GM18868 (cell line): ENCODE data around the gene TACR2.

ENCODE experiments used
- ATAC-seq: cut with Tn5 transposase; IDR thresholded peaks from one replicate; pipeline ENCODE4 v1.9.1; 2021; ENCODE audit warnings: mild to moderate bottlenecking, moderate library complexity; ENCODE audit not compliant: unreplicated experiment

TACR2 gene

DNA sequence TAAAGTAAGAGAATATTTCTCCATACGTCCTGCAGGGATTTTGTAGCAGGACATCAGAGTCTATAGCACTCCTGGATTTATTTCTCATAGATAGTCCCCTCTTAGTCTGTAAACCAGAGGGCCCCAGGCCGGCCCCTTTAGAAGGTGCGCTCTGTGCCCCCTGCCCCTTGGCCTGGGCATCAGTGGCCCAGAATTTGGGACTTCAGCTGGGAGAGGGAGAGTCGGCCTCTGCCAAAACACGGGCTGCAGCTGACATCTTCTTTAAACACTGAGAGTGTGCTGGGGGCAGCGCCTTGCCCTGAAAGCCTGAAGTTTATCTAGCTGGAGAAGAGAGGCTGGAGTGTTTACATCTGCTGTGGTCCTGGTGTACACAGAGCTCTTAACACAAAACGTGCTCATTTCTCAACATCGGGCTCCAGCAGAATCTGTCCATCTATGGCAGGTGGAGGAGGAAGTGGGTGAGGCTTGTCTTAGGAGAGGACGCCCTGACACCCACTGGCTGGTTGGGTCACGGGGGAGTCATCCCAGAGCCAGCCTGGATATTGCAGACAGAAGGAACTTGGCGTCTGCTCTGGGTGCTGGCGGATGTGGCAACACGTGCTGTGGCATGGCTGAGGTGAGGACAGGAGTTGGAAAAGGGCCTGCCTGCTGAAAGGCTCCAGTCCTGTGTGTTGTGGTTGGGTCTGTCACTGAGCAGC, 5.0 kb upstream of the TACR2 start:
- no peak for ATAC-seq

DNA sequence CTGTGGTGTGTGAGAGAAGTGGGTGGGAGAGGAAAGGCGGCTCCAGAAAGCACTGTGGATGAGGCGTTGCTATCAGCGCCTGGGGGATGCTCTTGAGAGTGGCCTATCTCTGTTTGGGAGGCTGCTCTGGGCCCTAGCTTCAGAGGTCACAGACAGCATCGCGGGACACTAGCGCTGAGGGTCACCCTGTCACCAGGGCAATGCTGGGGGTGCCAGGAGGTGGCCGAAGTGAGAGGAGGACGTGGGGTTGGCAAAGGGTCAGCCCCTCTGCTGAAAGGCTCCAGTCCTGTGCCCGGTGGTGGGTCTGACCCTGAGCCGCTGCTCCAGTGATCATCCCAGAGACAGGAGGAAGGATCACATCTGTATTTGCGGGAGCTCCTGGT, 3.0 kb upstream of the TACR2 start:
- ATAC-seq, result no peak

- no peak for ATAC-seq
Measured at GRCh38 chr10:69419096-69419743, 2.5 kb upstream of the TACR2 start.

GRCh38 chr10:69418052-69418752, 1.5 kb upstream of the TACR2 start:
- no peak for ATAC-seq

DNA sequence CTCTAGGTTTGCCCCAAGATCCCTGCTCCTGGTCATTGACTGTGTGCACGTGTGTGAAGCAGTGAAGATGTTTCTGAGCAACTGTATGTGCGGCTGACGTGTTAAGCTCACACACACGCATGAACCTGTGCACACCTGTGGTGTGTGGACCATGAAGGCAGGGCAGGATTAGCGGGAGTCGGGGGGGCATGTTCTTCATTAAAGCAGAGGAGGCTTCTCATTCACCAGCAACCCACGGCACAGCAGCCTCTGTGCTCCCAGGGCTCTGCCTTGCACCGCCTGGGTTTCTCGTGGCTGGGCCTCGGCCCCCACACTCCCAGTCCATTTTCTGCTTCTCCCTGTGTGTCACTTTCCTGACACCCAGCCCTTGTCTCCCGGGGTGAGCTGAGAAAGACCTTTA, 824 bp upstream of the TACR2 start:
- ATAC-seq, result no peak

- ATAC-seq, result no peak
Measured at GRCh38 chr10:69415951-69416350, 767 bp downstream of the TACR2 start.

DNA sequence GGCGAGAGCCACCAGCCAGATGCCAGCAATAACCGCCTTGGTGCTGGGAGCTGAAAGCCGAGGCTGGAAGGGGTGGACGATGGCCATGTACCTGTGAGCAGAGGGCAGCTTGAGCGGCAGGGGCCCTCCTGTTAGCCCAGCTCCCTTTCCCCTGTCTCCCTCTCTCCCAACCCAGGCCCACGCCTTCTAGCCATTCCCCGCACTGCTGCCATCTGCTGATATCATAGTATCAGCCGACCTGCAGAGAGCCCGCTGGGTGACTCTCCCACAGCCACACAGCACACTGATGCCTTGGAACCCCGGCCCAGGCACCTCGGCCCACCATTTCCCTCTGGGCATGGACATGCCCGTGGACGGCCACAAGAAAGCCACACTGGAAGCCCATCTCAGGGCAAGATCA, 1.7 kb downstream of the TACR2 start:
- no peak for ATAC-seq

- no peak for ATAC-seq
Measured at GRCh38 chr10:69414036-69415018, 2.4 kb downstream of the TACR2 start.

- ATAC-seq, result no peak
Measured at GRCh38 chr10:69413221-69413865, 3.4 kb downstream of the TACR2 start.

DNA sequence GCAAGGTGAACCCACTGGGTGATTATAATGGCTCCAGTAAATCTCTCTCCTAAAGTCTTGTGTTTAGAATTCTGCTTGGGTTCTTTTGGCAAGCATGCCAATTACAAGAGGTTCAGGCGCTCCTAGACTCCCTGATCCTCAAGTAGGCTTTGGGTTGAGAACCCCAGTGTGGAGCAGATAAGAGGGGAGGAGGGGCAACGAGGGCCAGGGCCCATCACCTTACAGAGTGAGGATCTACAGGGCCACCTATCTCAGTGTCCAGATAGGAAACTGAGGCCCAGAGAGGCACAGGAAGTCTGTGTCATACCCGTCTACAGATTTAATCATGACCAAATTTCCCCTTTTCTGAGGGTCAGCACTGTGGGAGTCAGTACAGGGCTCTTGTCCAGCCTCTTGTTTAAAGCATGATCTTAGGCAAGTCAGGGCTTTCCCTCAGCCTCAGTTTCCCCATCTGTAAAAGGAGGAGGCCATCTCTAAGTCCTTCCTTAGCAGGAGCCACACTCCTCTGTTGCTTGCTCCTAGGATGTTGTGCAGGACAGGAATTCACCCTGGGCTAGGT, 4.4 kb downstream of the TACR2 start:
- ATAC-seq, result no peak

DNA sequence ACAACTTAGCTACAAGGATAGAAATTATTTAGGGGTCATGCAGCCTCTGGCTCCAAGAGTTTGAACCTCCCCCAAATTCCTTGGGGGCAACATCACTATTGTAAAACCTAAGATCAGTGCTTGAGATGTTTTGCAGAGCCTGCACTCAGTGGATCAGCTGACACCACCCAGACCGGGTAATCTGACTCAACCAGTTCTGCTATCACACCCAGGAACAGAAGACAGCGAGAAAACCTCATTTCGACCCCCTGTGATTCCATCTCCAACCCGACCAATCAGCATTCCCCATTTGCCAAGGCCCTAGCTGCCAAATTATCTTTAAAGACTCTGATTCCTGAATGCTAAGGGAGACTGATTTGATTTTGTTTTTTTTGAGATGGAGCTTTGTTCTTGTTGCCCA, 5.2 kb downstream of the TACR2 start:
- no peak for ATAC-seq

DNA sequence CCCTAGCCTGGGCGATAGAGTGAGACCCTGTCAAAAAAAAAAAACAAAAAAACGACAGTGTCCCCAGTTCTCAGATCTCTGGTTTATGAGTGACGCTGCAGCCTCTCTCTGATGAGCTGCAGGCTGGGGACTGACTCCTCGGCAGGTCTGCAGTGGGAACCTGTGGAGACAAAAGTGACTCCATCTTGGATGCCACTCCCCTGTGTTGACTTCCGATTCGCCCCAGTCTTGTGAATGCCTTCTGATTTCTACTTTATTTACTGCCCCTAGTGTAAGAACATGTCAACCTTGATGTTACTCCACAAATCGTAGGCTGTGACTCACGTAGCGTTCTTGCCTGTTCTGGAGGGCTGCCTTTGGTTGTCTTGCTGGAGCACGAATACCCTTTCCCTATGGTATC, 6.2 kb downstream of the TACR2 start:
- no peak for ATAC-seq

- ATAC-seq, result peak; percentile 35
Measured at GRCh38 chr10:69409968-69410367, 6.8 kb downstream of the TACR2 start.

DNA sequence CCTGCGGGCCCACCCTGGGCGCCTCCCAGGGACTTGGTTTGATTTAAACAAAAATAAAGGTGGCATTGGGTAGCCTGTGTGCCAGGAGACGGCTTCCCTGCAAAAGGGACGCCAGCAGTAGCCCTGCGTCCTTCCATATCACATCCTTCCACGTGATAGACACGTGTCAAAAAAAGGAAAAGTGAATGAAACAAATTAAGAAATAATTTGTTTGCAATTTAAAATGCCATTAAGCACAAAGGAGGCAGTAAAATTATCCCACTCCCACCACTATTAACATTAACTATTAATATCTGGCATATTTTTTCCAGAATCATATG, 7.6 kb downstream of the TACR2 start:
- no peak for ATAC-seq

DNA sequence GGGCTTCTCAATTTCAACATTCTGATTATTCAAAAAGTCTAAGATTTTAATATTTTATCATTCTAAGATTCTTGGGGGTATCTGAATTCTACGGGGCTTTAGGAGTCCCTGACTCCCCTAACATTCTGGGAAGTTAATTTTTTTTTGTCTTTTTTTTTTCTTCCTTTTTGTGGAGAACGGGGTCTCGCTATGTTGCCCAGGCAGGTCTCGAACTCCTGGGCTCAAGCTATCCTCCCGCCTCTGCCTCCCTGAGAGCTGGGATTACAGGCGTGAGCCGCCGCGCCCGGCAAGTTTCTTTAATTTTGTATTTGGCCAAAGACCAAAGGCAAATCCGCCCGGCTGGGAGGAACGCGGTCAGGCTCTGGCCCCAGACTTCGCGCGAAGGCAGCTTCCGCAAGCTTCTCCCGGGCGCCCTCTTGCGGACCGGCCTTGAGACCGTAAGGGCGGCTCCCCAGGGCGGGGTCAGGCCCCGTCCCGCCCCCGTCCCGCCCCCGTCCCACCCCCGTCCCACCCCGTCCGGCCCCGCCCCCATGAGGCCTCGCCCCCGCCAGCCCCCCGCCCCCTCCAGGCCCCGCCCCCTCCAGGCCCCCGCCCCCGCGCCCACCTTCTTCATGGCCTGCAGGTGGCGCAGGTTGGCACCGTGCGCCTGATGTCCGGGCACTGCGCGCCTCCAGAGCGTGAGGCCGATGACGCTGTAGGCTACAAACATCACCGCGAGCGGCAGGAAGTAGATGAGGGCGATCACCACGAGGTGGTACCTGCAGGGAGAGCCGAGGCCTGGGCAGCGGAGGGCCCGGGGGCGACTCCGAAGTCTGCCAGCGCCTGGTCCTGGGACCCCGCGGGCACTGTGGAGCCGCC, 8.2 kb downstream of the TACR2 start:
- ATAC-seq, result peak; percentile 90

GRCh38 chr10:69407621-69408301, 9.0 kb downstream of the TACR2 start:
- no peak for ATAC-seq

GRCh38 chr10:69406816-69407580, 9.7 kb downstream of the TACR2 start:
- no peak for ATAC-seq

GRCh38 chr10:69406302-69406811, 10.4 kb downstream of the TACR2 start:
- no peak for ATAC-seq
